PC-9 (cell line): ENCODE data around the gene CELA1. TPM values are rescaled to one million over a fixed set of nuclear protein-coding genes. Genes with fewer than 3 reads are reported as not detected.

Experiments
- BruUV-seq: library from RNA; stranded (reverse); fragments of 400-500 nt; replicated peaks from 2 replicates; lab custom pipeline; 2021; lab: Mats Ljungman, UMichigan
- CTCF ChIA-PET: fragments of 300-600 bp; sonication (Branson Sonifier 250); formaldehyde crosslinking; loops from one replicate; lab custom pipeline; 2022; ENCODE audit warnings: antibody characterized with exemption; lab: Charles Lee
- POLR2A ChIA-PET: fragments of 300-600 bp; sonication (Branson Sonifier 250); formaldehyde crosslinking; loops from one replicate; lab custom pipeline; 2022; ENCODE audit warnings: antibody characterized with exemption; ENCODE audit not compliant: unreplicated experiment; lab: Charles Lee
- DNase-seq, 2 experiments: peaks; one replicate each; pipeline versions ENCODE4 v3.0.0 to v3.0.0-alpha.2; 2015 to 2022; ENCODE audit warnings: mixed read lengths in 1 of 2
- H2AFZ ChIP-seq: fragments of 200-600 bp; sonication (generic); 2 replicates; pipeline ENCODE4 v1.8.1; 2017; ENCODE audit warnings: antibody characterized with exemption
- H3F3A ChIP-seq: fragments of 200-600 bp; sonication (generic); 2 replicates; pipeline ENCODE4 v1.8.1; 2017; ENCODE audit warnings: antibody characterized with exemption, mild to moderate bottlenecking, low read depth; ENCODE audit not compliant: insufficient read depth
- H3K27ac ChIP-seq: fragments of 200-600 bp; sonication (generic); 2 replicates; pipeline ENCODE4 v1.6.1; 2016; ENCODE audit warnings: mixed run types
- H3K27me3 ChIP-seq: fragments of 200-600 bp; sonication (generic); 2 replicates; pipeline ENCODE4 v1.6.1; 2016; ENCODE audit warnings: low read depth, mixed run types; ENCODE audit not compliant: insufficient read depth
- H3K36me3 ChIP-seq: fragments of 200-600 bp; sonication (generic); 2 replicates; pipeline ENCODE4 v1.6.1; 2016; ENCODE audit warnings: low read depth, mixed run types
- H3K4me1 ChIP-seq: fragments of 200-600 bp; sonication (generic); replicated peaks from 2 replicates; pipeline ENCODE4 v1.6.1; 2016; ENCODE audit warnings: mixed run types; ENCODE audit not compliant: insufficient read depth
- H3K4me2 ChIP-seq: fragments of 200-600 bp; sonication (generic); 2 replicates; pipeline ENCODE4 v1.6.1; 2017; ENCODE audit warnings: mixed run types
- H3K4me3 ChIP-seq: fragments of 200-600 bp; sonication (generic); 2 replicates; pipeline ENCODE4 v1.6.1; 2016; ENCODE audit warnings: mixed run types
- H3K79me2 ChIP-seq: fragments of 200-600 bp; sonication (generic); 2 replicates; pipeline ENCODE4 v1.6.1; 2017; ENCODE audit warnings: low read depth, mixed run types
- H3K9me2 ChIP-seq: fragments of 200-600 bp; sonication (generic); 2 replicates; pipeline ENCODE4 v1.8.1; 2017; ENCODE audit warnings: mild to moderate bottlenecking; ENCODE audit not compliant: insufficient read depth
- H3K9me3 ChIP-seq: fragments of 200-600 bp; sonication (generic); 2 replicates; pipeline ENCODE4 v1.8.1; 2016; ENCODE audit warnings: low read depth; ENCODE audit not compliant: insufficient read depth
- H4K20me1 ChIP-seq: fragments of 200-600 bp; sonication (generic); 2 replicates; pipeline ENCODE4 v1.8.1; 2017; ENCODE audit not compliant: insufficient read depth
- EZH2 ChIP-seq: fragments of 200-600 bp; sonication (generic); IDR thresholded peaks from 2 replicates; pipeline ENCODE4 v1.8.0; 2017; ENCODE audit warnings: antibody characterized with exemption, low read depth
- intact Hi-C: fragments of 100-400 bp; cut with micrococcal nuclease; formaldehyde crosslinking; loops from one replicate; pipeline ENCODE4 v1.10.0; 2022; ENCODE audit not compliant: unreplicated experiment
- total RNA-seq: library from RNA; stranded (reverse); gene quantifications from 2 replicates; pipeline ENCODE4 v1.2.3, GENCODE V29; 2021
- TF ChIP-seq, protein P1 (sequence below): fragments of 200-600 bp; sonication (generic); conservative IDR thresholded peaks from 2 replicates; pipeline ENCODE4 v1.6.1; 2017; ENCODE audit warnings: mixed run types, antibody characterized with exemption, mild to moderate bottlenecking, moderate library complexity

CELA1 gene
- total RNA-seq, 1 experiment from 2014 or later, result not detected

DNA sequence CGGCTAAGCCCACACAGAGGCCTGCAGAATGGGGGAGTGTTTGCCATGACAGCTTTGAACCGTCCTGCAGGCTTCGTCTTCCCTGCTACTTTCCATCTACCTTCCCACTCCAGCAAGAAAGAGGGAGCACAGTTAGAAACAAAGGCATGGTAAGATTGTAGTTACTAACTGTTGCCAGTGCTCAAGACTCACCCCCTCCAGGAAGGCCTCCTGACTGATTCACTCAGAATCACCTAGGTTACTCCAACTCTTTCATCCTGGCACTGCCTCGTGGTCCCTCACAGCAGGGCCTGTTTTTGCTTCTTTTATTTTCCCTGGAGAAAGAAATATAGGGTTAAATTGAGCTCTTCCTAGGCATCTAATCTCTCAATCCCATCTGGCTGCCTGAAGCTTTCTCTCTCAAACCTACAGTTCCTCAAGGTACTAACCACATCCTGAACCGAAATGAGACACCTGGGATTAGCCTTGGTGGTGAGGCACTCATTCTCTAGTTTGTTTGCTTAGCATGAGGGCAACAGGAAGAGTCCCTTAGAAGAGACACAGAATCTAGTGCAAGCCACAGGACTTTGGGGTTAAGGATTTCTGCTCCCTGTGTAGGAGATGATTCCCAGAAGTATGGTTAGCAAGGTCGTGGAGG is 36.9 kb upstream of the CELA1 start:
- H3K9me3 ChIP-seq, result no peaks in the 10 kb centered on the region
- peak overlapping the region; percentile 45 for H3K4me2 ChIP-seq
- no peaks in the 10 kb centered on the region for H3K27me3 ChIP-seq
- no peak for TF ChIP-seq EZH2
- TF ChIP-seq, protein P1, sequence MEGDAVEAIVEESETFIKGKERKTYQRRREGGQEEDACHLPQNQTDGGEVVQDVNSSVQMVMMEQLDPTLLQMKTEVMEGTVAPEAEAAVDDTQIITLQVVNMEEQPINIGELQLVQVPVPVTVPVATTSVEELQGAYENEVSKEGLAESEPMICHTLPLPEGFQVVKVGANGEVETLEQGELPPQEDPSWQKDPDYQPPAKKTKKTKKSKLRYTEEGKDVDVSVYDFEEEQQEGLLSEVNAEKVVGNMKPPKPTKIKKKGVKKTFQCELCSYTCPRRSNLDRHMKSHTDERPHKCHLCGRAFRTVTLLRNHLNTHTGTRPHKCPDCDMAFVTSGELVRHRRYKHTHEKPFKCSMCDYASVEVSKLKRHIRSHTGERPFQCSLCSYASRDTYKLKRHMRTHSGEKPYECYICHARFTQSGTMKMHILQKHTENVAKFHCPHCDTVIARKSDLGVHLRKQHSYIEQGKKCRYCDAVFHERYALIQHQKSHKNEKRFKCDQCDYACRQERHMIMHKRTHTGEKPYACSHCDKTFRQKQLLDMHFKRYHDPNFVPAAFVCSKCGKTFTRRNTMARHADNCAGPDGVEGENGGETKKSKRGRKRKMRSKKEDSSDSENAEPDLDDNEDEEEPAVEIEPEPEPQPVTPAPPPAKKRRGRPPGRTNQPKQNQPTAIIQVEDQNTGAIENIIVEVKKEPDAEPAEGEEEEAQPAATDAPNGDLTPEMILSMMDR, result no peak
- peaks cover 43% of the 10 kb centered on the region for H3K36me3 ChIP-seq
- no peak overlapping the region for H3K4me3 ChIP-seq
- CTCF ChIA-PET, result interaction anchor here (0.6 kb wide), 1 partner anchor 56 kb away, joined by 11 read pairs; no protein-coding TSS in a partner anchor
- H3K9me2 ChIP-seq, result no peaks in the 10 kb centered on the region
- DNase-seq, result peak; percentile 28 to 89
- H2AFZ ChIP-seq, result no peak overlapping the region
- intact Hi-C loops, result no loop called here
- peaks cover 47% of the 10 kb centered on the region for H3F3A ChIP-seq
- H4K20me1 ChIP-seq, result no peaks in the 10 kb centered on the region
- peak overlapping the region; percentile 52 for H3K27ac ChIP-seq
- BruUV-seq, result no TSS peak
- H3K4me1 ChIP-seq, result peaks cover 59% of the 10 kb centered on the region
- POLR2A ChIA-PET, result interaction anchor here (0.5 to 0.9 kb wide), 3 partner anchors 11 to 144 kb away, joined by 5 to 6 read pairs (median 6); no protein-coding TSS in a partner anchor
- peaks cover 18% of the 10 kb centered on the region for H3K79me2 ChIP-seq

DNA sequence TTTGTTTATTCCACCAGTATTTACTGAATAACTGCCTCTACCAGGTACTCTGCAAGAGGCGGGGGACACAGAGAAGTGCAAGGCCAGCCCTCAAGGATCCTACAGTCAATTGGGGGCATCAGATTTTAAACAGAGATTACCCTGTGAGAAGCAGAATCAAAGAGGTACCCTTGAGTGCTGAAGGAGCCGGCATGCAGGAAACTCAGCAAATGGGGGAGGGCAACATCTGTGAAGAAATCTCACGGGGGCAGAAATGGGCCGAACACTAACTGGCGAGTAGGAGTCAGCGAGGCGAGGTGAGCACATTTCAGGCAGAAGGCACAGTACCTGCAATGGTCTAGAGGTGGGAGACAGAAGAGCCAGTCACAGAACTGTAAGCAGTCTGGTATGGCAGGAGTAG is 35.7 kb upstream of the CELA1 start:
- H3K79me2 ChIP-seq, result peaks cover 14% of the 10 kb centered on the region
- BruUV-seq, result no TSS peak
- H2AFZ ChIP-seq, result no peak overlapping the region
- CTCF ChIA-PET, result no interaction called here
- POLR2A ChIA-PET, result no interaction called here
- H3F3A ChIP-seq, result peaks cover 35% of the 10 kb centered on the region
- TF ChIP-seq EZH2, result no peak
- TF ChIP-seq, protein P1, result no peak
- intact Hi-C loops, result no loop called here
- no peaks in the 10 kb centered on the region for H3K27me3 ChIP-seq
- no peak overlapping the region for H3K4me2 ChIP-seq
- H4K20me1 ChIP-seq, result no peaks in the 10 kb centered on the region
- H3K9me2 ChIP-seq, result no peaks in the 10 kb centered on the region
- DNase-seq, result no peak
- H3K4me1 ChIP-seq, result peaks cover 47% of the 10 kb centered on the region
- H3K36me3 ChIP-seq, result peaks cover 53% of the 10 kb centered on the region
- no peak overlapping the region for H3K4me3 ChIP-seq
- no peaks in the 10 kb centered on the region for H3K9me3 ChIP-seq
- no peak overlapping the region for H3K27ac ChIP-seq

DNA sequence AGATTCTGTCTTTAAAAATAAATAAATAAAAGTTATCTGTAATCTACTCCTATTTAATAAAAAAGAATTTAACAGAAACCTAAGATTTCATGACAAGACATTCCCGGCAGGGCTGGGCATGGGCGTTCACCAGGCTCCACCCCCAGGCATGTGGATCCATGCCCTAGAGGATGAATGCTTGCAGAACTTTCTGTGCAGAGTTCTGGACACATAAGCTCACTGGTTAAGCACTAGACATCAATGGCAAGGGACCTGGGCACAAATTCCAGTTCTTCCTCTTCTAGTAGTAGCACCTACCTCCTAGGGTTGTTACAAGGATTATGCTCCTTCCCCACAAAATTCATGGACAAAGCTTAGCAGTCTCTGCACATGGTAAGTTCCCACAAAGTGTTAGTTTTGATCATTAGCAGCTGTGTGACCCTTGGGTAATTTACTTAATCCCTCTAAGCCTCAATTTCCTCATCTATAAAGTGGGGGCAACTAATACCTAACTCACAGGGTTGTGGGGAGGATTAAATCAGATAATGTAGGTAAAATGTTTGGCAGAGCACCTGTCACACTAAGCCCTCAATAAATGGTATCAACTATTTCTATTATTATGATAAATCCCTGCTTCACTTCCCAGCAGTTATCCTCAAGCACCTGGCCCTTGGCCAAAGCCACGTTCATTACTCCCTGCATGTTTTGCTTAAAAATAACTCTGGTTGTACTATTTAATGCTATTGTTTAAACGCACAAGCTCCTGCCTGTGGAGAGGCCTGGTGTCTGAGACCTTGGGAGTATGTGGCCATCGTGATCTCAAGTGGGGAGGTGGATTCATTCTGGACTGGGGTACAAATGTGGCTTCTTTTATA is 35.0 kb upstream of the CELA1 start:
- H3K79me2 ChIP-seq, result peaks cover 13% of the 10 kb centered on the region
- CTCF ChIA-PET, result no interaction called here
- no peak overlapping the region for H3K4me3 ChIP-seq
- intact Hi-C loops, result no loop called here
- DNase-seq, result no peak
- H3K4me2 ChIP-seq, result no peak overlapping the region
- TF ChIP-seq, protein P1, result no peak
- TF ChIP-seq EZH2, result no peak
- no peak overlapping the region for H3K27ac ChIP-seq
- POLR2A ChIA-PET, result interaction anchor here (0.6 kb wide), 1 partner anchor 89 kb away, joined by 6 read pairs; no protein-coding TSS in a partner anchor
- H2AFZ ChIP-seq, result no peak overlapping the region
- no peaks in the 10 kb centered on the region for H3K27me3 ChIP-seq
- peaks cover 40% of the 10 kb centered on the region for H3K4me1 ChIP-seq
- no peaks in the 10 kb centered on the region for H4K20me1 ChIP-seq
- H3K36me3 ChIP-seq, result peaks cover 53% of the 10 kb centered on the region
- peaks cover 28% of the 10 kb centered on the region for H3F3A ChIP-seq
- H3K9me3 ChIP-seq, result no peaks in the 10 kb centered on the region
- no TSS peak for BruUV-seq
- no peaks in the 10 kb centered on the region for H3K9me2 ChIP-seq
